Activated CD8-positive, alpha-beta memory T cell treated with anti-CD3 and anti-CD28 coated beads for 4 hours (primary cell): ENCODE measurements around the gene PCNX1.

Source experiments
- DNase-seq, 2 donors: peaks; one replicate each; pipeline ENCODE4 v3.0.0-alpha.2; 2020; ENCODE audit warnings: low read depth in 2 of 2

Gene PCNX1

GRCh38 chr14:71076462-71077092 is 169.3 kb downstream of the PCNX1 start:
- no peak for DNase-seq

- DNase-seq: no peak
Observed at GRCh38 chr14:71078500-71078899, 171.2 kb downstream of the PCNX1 start.

DNA sequence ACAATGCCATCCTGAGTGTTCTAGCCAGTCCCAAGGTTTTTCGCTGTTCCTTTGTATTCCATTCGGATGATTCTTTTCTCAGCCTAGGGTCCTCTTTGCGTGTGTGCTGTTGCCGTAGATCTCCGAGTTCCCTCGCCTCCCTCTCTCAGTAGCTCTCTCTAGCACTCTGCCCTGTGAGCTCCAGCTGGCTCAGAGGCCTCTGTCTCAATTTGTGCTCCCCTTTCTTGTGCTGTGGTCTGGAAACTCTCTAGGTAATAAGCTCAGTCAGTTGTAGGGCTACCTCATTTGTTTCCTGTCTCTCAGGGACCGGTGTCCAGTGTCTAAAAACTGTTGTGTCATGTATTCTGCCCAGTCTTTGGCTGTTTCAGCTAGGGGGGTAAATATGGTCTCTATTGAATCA is 179.3 kb downstream of the PCNX1 start:
- no peak for DNase-seq

GRCh38 chr14:71089971-71090370 is 182.7 kb downstream of the PCNX1 start:
- DNase-seq: no peak

GRCh38 chr14:71094722-71095121 is 187.5 kb downstream of the PCNX1 start:
- DNase-seq: no peak

- no peak for DNase-seq
Observed at GRCh38 chr14:71096947-71097346, 189.7 kb downstream of the PCNX1 start.

DNA sequence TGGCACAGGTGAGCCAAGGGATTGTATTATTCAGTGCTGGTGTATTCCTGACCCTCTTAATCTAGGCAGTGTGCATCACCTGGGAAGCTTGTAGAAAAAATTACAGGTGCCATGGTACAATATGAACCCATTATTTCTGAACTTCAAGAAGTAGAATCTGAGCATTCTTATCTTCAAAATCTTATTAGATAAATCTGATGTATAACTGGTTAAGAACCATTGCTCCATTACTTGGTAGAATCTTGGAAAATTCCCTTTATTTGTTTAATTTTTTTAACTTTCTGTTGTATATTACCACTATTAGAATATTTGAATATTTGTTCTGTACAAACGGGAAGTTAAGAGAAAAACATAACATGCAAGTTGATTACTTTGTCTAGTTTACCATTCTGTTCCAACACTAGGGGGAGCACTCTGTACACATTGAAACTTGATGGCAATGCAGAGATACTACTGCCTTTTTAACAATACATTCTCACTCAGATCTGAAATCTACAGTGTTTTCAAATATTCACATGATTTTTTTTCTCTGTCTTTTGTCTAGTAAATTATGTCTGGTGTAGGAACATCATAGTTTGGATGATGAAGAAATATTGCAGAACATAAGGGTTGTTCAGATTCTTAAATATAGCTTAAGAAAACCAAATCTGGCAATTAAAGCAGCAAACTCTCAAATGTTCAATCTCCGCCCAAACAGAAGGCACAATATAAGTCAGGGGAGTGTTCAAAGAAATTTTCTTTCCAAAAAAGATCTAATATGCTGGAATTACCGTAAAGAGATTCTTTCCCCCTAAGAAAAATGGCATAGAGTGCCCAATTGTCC is 196.6 kb downstream of the PCNX1 start:
- DNase-seq: no peak

DNA sequence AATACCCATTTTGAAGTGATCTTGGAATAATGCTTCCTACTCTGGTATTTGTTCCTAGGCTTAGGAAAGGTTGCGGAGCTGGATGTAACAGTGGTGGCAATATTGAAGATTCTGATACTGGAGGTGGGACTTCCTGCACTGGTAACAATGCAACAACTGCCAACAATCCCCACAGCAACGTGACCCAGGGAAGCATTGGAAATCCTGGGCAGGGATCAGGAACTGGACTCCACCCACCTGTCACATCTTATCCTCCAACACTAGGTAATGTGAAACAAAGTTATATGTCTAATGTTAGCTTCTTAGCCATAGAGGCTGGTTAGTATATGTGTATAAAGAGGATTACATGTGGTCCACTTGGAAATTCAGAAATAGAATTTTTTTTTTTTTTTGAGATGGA is 197.9 kb downstream of the PCNX1 start:
- DNase-seq: no peak

- no peak for DNase-seq
Observed at GRCh38 chr14:71107921-71108320, 200.7 kb downstream of the PCNX1 start.

DNA sequence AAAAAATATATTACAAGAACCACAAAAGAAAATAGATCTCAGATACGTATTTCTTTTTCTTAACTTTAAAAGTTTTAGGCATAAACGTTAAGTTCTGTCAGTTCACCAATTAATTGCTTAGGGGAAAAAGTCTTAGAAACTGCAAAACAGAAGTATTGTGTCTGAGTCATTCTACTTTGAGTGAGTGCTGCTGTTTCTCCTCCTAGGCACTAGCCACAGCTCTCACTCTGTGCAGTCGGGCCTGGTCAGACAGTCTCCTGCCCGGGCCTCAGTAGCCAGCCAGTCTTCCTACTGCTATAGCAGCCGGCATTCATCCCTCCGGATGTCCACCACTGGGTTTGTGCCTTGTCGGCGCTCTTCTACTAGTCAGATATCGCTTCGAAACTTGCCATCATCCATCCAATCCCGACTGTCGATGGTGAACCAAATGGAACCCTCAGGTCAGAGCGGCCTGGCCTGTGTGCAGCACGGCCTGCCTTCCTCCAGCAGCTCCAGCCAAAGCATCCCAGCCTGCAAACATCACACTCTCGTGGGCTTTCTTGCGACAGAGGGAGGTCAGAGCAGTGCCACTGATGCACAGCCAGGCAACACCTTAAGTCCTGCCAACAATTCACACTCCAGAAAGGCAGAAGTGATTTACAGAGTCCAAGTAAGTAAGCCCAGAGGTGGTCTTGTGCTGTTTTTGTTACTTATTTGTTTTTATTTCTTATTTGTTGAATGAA is 201.3 kb downstream of the PCNX1 start:
- no peak for DNase-seq

DNA sequence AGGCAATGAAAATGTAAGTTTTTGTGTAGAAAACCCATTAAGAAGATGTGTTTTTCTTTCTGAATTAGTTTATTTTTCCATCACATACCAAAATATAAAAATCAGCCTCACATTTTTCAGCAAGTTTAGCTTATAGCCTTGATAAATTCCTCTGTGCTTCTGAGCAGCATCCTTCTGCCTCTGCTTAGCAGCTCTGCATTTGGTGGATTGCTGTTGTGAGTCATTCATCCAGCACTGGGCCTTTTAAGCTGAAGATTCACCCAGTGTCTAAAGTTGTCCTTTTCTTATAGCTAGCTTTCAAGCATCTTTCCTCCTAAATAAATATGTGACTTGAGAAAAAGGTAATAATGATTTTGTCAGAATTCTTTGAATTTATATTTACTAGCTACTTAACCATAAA is 206.1 kb downstream of the PCNX1 start:
- DNase-seq: no peak

GRCh38 chr14:71114565-71114964 is 207.3 kb downstream of the PCNX1 start:
- DNase-seq: no peak

GRCh38 chr14:71115306-71115705 is 208.0 kb downstream of the PCNX1 start:
- DNase-seq: no peak

- no peak for DNase-seq
Observed at GRCh38 chr14:71115821-71116567, 208.7 kb downstream of the PCNX1 start.

DNA sequence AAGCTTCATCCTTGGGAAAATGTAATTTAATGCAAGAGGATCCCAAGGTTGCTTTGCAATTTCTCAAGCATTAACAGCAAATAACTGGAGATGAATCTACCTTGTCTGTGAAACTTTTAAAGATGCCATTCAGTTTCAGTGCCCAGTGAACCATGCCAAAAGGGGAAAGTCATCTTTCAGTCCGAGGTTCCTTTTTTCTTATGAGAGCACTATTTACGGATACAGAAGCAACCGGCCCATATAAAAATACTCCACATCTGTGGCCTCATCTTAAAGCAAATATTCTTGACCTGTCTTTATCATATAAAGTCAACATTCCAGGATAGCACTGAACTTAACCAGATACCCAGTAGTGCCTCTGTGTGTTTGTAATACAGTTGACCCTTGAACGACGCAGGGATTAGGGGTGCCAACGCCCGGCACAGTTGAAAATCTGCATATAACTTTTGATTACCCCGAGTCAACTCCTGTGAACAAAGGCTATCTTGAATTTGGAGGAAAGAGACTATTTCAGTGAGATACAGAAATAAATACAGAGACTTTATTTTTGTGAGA is 209.4 kb downstream of the PCNX1 start:
- DNase-seq: no peak

DNA sequence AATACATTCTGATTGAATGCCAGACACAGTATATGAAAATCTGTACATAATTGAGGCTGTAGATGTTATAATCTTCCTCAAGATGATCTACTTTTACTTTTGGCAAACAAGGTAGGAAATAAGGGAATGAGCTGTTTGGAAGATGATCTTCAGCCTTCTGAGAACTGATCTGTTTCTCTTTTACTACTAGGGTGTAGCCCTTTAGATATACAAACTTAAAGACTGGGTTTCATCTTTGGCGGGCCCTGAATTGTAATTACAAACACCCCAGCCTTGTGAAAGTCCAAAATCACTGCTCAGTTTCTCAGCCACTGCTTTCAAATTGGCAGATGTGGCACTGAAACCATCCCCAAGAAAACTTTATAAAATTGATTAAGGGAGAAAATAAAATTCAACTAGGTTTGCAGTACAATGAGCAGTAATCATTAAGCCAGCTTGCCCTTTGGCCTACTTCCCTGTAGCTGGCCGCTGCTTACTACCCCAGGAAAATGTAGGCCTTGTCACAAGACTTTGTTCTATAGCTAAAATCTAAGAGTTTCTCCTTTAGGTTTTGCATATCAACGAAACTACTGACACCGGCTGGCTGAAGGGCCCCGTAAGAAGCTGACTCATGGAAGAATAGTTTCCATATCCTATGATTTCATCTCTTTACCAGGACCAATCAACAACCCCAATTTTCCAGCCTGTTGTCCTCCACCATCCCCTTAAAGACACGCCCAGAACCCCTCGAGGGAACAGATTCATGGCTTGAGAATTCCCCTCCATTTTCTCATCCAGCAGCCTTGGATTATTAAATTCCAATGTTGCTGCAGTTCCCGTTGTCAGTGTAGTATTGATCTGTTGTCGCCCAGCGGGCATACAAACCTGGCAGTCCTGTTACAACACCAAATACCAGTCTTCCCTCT is 210.8 kb downstream of the PCNX1 start:
- no peak for DNase-seq

DNA sequence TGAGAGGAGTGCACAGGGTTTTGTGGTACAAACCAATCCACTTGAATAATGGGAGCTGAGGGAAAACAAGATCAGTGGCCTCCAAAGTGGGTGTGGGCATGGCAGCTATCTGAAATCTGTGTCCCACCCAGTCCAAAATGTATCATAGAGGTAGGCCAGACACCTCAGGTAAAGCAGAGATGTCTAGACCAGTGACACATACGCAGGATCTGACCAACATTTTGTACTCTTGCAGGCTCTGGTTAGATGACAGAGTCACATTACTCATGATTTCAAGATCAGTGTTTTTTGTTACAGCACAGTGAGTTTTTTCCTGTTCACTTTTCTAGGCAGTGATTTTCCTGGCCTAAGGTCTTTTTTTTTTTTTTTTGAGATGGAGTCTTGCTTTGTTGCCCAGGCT is 211.8 kb downstream of the PCNX1 start:
- no peak for DNase-seq

DNA sequence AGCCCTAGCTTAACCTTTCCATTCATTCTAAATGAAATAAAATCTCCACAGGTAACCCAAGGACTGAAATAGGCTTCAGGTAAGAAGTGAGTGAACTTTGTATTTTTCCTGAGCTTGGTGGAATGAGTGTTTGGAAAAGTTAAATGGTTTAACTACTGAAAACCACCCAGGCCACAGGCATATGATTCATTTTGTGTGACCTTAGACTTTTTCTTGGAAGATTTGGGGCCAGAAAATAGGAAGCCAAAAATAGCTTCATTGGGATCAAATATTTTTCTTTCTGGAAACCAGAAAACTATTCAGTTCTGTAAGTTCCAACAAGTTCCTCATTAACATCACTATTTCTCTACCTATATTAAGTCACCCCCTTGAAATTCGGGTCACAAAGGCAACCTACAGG is 212.6 kb downstream of the PCNX1 start:
- DNase-seq: no peak

GRCh38 chr14:71121001-71121400 is 213.7 kb downstream of the PCNX1 start:
- DNase-seq: no peak

GRCh38 chr14:71121711-71122110 is 214.5 kb downstream of the PCNX1 start:
- DNase-seq: no peak
